HEK293 (cell line): Measurements from ENCODE around the gene PDZRN4.

Experiments
- GFI1B ChIP-seq: fragments of 450-650 bp; formaldehyde crosslinking; IDR thresholded peaks from 2 replicates; pipeline ENCODE4 v1.5.1; 2016; ENCODE audit warnings: missing biosample characterization, missing genetic modification characterization
- SCRT1 ChIP-seq: fragments of 450-650 bp; formaldehyde crosslinking; IDR thresholded peaks from 2 replicates; pipeline ENCODE4 v1.5.1; 2016; ENCODE audit warnings: missing biosample characterization, missing genetic modification characterization, borderline replicate concordance
- ZNF121 ChIP-seq: fragments of 450-650 bp; formaldehyde crosslinking; IDR thresholded peaks from 2 replicates; pipeline ENCODE4 v1.5.1; 2016; ENCODE audit warnings: missing biosample characterization, missing genetic modification characterization
- ZNF600 ChIP-seq: fragments of 450-650 bp; formaldehyde crosslinking; IDR thresholded peaks from 2 replicates; pipeline ENCODE4 v1.5.1; 2016; ENCODE audit warnings: missing biosample characterization, missing genetic modification characterization
- TF ChIP-seq, protein P1 (sequence below): fragments of 450-650 bp; formaldehyde crosslinking; IDR thresholded peaks from 2 replicates; pipeline ENCODE4 v1.5.1; 2017; ENCODE audit warnings: missing biosample characterization, missing genetic modification characterization
- TF ChIP-seq, protein P2 (sequence below): fragments of 450-650 bp; formaldehyde crosslinking; IDR thresholded peaks from 2 replicates; pipeline ENCODE4 v1.5.1; 2016; ENCODE audit warnings: missing biosample characterization, missing genetic modification characterization
- TF ChIP-seq, protein P3 (sequence below): fragments of 450-650 bp; formaldehyde crosslinking; IDR thresholded peaks from 2 replicates; pipeline ENCODE4 v1.5.1; 2016; ENCODE audit warnings: missing biosample characterization, missing genetic modification characterization
- TF ChIP-seq, protein P4 (sequence below): fragments of 450-650 bp; formaldehyde crosslinking; IDR thresholded peaks from 2 replicates; pipeline ENCODE4 v1.5.1; 2016; ENCODE audit warnings: missing biosample characterization, missing genetic modification characterization, borderline replicate concordance
- TF ChIP-seq, protein P5 (sequence below): fragments of 450-650 bp; IDR thresholded peaks from 2 replicates; pipeline ENCODE4 v1.5.1; 2018; ENCODE audit warnings: missing biosample characterization, mild to moderate bottlenecking, missing genetic modification characterization

DNA sequence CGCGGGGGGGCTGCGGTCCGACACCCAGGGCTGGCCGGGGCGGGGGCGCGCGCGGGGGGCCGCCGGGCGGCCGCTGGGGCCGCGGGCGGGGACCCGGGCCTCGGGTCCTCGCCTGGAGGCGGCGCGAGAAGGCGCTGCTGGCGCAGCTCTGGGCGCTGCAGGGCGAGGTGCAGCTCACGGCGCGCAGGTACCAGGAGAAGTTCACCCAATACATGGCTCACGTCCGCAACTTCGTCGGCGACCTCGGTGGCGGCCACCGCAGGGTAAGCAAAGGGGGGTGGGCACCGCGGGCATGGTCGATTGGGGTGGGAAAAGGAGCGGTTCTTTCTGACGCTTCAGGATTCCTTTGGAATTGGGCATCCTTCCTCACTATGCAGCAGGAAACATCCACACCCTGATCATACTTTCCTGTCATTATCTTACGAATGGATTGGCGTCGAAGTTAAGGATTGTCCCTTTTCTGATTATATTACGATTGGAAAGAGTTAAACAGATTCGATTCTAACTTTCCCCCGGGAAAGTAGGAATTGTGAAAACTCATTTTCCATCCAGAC is 798 bp downstream of the PDZRN4 start:
- no peak for TF ChIP-seq SCRT1 (tag by site-specific recombination)
- TF ChIP-seq GFI1B (tag by site-specific recombination): no peak
- TF ChIP-seq ZNF600: no peak
- TF ChIP-seq, protein P1, sequence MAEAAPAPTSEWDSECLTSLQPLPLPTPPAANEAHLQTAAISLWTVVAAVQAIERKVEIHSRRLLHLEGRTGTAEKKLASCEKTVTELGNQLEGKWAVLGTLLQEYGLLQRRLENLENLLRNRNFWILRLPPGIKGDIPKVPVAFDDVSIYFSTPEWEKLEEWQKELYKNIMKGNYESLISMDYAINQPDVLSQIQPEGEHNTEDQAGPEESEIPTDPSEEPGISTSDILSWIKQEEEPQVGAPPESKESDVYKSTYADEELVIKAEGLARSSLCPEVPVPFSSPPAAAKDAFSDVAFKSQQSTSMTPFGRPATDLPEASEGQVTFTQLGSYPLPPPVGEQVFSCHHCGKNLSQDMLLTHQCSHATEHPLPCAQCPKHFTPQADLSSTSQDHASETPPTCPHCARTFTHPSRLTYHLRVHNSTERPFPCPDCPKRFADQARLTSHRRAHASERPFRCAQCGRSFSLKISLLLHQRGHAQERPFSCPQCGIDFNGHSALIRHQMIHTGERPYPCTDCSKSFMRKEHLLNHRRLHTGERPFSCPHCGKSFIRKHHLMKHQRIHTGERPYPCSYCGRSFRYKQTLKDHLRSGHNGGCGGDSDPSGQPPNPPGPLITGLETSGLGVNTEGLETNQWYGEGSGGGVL: no peak
- TF ChIP-seq, protein P2, sequence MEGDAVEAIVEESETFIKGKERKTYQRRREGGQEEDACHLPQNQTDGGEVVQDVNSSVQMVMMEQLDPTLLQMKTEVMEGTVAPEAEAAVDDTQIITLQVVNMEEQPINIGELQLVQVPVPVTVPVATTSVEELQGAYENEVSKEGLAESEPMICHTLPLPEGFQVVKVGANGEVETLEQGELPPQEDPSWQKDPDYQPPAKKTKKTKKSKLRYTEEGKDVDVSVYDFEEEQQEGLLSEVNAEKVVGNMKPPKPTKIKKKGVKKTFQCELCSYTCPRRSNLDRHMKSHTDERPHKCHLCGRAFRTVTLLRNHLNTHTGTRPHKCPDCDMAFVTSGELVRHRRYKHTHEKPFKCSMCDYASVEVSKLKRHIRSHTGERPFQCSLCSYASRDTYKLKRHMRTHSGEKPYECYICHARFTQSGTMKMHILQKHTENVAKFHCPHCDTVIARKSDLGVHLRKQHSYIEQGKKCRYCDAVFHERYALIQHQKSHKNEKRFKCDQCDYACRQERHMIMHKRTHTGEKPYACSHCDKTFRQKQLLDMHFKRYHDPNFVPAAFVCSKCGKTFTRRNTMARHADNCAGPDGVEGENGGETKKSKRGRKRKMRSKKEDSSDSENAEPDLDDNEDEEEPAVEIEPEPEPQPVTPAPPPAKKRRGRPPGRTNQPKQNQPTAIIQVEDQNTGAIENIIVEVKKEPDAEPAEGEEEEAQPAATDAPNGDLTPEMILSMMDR (tag by site-specific recombination): no peak
- TF ChIP-seq ZNF121 (tag by site-specific recombination): no peak
- TF ChIP-seq, protein P3, sequence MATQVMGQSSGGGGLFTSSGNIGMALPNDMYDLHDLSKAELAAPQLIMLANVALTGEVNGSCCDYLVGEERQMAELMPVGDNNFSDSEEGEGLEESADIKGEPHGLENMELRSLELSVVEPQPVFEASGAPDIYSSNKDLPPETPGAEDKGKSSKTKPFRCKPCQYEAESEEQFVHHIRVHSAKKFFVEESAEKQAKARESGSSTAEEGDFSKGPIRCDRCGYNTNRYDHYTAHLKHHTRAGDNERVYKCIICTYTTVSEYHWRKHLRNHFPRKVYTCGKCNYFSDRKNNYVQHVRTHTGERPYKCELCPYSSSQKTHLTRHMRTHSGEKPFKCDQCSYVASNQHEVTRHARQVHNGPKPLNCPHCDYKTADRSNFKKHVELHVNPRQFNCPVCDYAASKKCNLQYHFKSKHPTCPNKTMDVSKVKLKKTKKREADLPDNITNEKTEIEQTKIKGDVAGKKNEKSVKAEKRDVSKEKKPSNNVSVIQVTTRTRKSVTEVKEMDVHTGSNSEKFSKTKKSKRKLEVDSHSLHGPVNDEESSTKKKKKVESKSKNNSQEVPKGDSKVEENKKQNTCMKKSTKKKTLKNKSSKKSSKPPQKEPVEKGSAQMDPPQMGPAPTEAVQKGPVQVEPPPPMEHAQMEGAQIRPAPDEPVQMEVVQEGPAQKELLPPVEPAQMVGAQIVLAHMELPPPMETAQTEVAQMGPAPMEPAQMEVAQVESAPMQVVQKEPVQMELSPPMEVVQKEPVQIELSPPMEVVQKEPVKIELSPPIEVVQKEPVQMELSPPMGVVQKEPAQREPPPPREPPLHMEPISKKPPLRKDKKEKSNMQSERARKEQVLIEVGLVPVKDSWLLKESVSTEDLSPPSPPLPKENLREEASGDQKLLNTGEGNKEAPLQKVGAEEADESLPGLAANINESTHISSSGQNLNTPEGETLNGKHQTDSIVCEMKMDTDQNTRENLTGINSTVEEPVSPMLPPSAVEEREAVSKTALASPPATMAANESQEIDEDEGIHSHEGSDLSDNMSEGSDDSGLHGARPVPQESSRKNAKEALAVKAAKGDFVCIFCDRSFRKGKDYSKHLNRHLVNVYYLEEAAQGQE (tag by site-specific recombination): no peak
- TF ChIP-seq, protein P4, sequence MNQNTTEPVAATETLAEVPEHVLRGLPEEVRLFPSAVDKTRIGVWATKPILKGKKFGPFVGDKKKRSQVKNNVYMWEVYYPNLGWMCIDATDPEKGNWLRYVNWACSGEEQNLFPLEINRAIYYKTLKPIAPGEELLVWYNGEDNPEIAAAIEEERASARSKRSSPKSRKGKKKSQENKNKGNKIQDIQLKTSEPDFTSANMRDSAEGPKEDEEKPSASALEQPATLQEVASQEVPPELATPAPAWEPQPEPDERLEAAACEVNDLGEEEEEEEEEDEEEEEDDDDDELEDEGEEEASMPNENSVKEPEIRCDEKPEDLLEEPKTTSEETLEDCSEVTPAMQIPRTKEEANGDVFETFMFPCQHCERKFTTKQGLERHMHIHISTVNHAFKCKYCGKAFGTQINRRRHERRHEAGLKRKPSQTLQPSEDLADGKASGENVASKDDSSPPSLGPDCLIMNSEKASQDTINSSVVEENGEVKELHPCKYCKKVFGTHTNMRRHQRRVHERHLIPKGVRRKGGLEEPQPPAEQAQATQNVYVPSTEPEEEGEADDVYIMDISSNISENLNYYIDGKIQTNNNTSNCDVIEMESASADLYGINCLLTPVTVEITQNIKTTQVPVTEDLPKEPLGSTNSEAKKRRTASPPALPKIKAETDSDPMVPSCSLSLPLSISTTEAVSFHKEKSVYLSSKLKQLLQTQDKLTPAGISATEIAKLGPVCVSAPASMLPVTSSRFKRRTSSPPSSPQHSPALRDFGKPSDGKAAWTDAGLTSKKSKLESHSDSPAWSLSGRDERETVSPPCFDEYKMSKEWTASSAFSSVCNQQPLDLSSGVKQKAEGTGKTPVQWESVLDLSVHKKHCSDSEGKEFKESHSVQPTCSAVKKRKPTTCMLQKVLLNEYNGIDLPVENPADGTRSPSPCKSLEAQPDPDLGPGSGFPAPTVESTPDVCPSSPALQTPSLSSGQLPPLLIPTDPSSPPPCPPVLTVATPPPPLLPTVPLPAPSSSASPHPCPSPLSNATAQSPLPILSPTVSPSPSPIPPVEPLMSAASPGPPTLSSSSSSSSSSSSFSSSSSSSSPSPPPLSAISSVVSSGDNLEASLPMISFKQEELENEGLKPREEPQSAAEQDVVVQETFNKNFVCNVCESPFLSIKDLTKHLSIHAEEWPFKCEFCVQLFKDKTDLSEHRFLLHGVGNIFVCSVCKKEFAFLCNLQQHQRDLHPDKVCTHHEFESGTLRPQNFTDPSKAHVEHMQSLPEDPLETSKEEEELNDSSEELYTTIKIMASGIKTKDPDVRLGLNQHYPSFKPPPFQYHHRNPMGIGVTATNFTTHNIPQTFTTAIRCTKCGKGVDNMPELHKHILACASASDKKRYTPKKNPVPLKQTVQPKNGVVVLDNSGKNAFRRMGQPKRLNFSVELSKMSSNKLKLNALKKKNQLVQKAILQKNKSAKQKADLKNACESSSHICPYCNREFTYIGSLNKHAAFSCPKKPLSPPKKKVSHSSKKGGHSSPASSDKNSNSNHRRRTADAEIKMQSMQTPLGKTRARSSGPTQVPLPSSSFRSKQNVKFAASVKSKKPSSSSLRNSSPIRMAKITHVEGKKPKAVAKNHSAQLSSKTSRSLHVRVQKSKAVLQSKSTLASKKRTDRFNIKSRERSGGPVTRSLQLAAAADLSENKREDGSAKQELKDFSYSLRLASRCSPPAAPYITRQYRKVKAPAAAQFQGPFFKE (tag by site-specific recombination): no peak
- TF ChIP-seq, protein P5, sequence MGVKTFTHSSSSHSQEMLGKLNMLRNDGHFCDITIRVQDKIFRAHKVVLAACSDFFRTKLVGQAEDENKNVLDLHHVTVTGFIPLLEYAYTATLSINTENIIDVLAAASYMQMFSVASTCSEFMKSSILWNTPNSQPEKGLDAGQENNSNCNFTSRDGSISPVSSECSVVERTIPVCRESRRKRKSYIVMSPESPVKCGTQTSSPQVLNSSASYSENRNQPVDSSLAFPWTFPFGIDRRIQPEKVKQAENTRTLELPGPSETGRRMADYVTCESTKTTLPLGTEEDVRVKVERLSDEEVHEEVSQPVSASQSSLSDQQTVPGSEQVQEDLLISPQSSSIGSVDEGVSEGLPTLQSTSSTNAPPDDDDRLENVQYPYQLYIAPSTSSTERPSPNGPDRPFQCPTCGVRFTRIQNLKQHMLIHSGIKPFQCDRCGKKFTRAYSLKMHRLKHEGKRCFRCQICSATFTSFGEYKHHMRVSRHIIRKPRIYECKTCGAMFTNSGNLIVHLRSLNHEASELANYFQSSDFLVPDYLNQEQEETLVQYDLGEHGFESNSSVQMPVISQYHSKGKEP (tag by site-specific recombination): no peak
